MM.1S (cell line): ENCODE measurements around the gene BCAR3.

ENCODE experiments used
- DNase-seq: peaks from one replicate; pipeline ENCODE4 v3.0.0-alpha.2; 2015
- H2AFZ ChIP-seq: fragments of 300-600 bp; sonication (generic); 2 replicates; pipeline ENCODE4 v1.6.0; 2016; ENCODE audit warnings: antibody characterized with exemption, low read length
- H3F3A ChIP-seq: fragments of 300-600 bp; sonication (generic); 2 replicates; pipeline ENCODE4 v1.6.1; 2016; ENCODE audit warnings: mild to moderate bottlenecking, antibody characterized with exemption, low read length, moderate library complexity, mixed read lengths; ENCODE audit not compliant: insufficient read depth
- H3K27ac ChIP-seq: fragments of 300-600 bp; sonication (generic); 2 replicates; pipeline ENCODE4 v1.5.1; 2016; ENCODE audit warnings: mild to moderate bottlenecking, low read length
- H3K27me3 ChIP-seq: fragments of 300-600 bp; sonication (generic); replicated peaks from 2 replicates; pipeline ENCODE4 v1.6.0; 2016; ENCODE audit warnings: low read length; ENCODE audit not compliant: insufficient read depth
- H3K36me3 ChIP-seq: fragments of 300-600 bp; sonication (generic); replicated peaks from 2 replicates; pipeline ENCODE4 v1.6.1; 2016; ENCODE audit warnings: mild to moderate bottlenecking, low read length, mixed read lengths; ENCODE audit not compliant: insufficient read depth
- H3K4me1 ChIP-seq: fragments of 300-600 bp; sonication (generic); 2 replicates; pipeline ENCODE4 v1.6.1; 2016; ENCODE audit warnings: low read length, mixed read lengths
- H3K4me2 ChIP-seq: fragments of 300-600 bp; sonication (generic); 2 replicates; pipeline ENCODE4 v1.6.0; 2016; ENCODE audit warnings: low read depth, low read length
- H3K4me3 ChIP-seq: fragments of 300-600 bp; sonication (generic); 2 replicates; pipeline ENCODE4 v1.5.1; 2016; ENCODE audit warnings: low read length, mixed read lengths
- H3K79me2 ChIP-seq: fragments of 300-600 bp; sonication (generic); 2 replicates; pipeline ENCODE4 v1.6.1; 2016; ENCODE audit warnings: mixed run types, low read length, mixed read lengths
- H3K9ac ChIP-seq: fragments of 300-600 bp; sonication (generic); 2 replicates; pipeline ENCODE4 v1.6.1; 2016; ENCODE audit warnings: low read length, mixed read lengths
- H3K9me2 ChIP-seq: fragments of 300-600 bp; sonication (generic); replicated peaks from 2 replicates; pipeline ENCODE4 v1.6.1; 2016; ENCODE audit warnings: mild to moderate bottlenecking, low read length, mixed read lengths; ENCODE audit not compliant: insufficient read depth
- H3K9me3 ChIP-seq: fragments of 300-600 bp; sonication (generic); replicated peaks from 2 replicates; pipeline ENCODE4 v1.6.1; 2016; ENCODE audit warnings: mild to moderate bottlenecking, low read length, mixed read lengths; ENCODE audit not compliant: insufficient read depth
- H4K20me1 ChIP-seq: fragments of 300-600 bp; sonication (generic); 2 replicates; pipeline ENCODE4 v1.6.1; 2016; ENCODE audit warnings: mild to moderate bottlenecking, low read length, moderate library complexity, mixed read lengths; ENCODE audit not compliant: insufficient read depth
- CTCF ChIP-seq: fragments of 300-600 bp; sonication (generic); IDR thresholded peaks from 2 replicates; pipeline ENCODE4 v1.5.1; 2016; ENCODE audit warnings: antibody characterized with exemption, low read length, mixed read lengths
- EZH2 ChIP-seq: fragments of 300-600 bp; sonication (generic); optimal IDR thresholded peaks from 2 replicates; pipeline ENCODE3; 2017; ENCODE audit warnings: low read depth, mild to moderate bottlenecking, antibody characterized with exemption, low read length, mixed read lengths
- EZH2phosphoT487 ChIP-seq: fragments of 300-600 bp; sonication (generic); IDR thresholded peaks from 2 replicates; pipeline ENCODE4 v1.6.1; 2018; ENCODE audit warnings: antibody characterized with exemption, low read length

Gene BCAR3

DNA sequence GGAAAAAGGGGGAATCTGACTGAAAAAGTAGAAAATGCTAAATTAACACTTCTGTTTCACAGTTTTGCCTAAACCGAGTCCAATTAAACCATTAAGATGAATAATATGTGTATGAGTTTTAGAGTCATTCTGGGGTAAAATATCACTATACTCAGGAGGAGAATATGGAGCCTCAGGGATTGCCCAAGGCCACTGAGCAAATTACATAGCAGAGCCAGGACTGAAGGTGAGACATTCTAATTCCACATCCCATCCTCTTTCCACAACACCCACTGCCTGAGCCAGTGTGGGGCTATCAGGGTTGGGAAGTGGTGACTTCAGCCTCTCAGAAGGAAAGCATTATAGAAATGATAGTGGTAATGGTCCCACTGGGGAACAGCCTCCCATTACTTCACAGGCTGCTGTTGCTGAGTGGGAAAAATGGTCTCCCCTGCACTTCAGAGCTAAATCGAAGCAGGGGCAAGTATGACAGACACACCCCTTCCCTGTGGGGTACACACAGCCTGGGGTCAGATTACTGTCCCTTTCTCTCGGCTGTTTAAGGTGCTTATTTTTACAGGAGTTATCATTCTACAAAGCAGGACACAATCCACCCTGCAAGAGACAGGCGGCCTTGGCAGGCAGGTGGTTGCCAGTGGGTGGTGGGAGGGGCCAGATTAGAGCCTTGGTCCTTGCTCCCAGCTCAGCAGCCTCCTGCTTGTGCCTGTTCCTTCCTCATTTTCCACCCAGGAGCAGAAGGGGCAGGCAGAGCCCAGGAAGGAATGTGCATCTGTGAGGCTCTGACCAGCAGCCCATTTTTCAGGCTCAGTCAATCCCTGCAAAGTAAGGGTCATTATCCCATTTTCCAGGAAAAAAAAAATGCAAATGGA lies 9.5 kb upstream of the BCAR3 start:
- no peak for DNase-seq
- no peak overlapping the region for H3K4me2 ChIP-seq
- H3K9me3 ChIP-seq: no peaks in the 10 kb centered on the region
- no peaks in the 10 kb centered on the region for H3K36me3 ChIP-seq
- H3K27me3 ChIP-seq: no peaks in the 10 kb centered on the region
- no peak overlapping the region for H3K27ac ChIP-seq
- H4K20me1 ChIP-seq: no peaks in the 10 kb centered on the region
- TF ChIP-seq CTCF (no peak), EZH2 (no peak), EZH2phosphoT487 (no peak)
- H3K4me1 ChIP-seq: no peaks in the 10 kb centered on the region
- no peak overlapping the region for H2AFZ ChIP-seq
- H3K79me2 ChIP-seq: no peaks in the 10 kb centered on the region
- H3F3A ChIP-seq: no peaks in the 10 kb centered on the region
- no peak overlapping the region for H3K9ac ChIP-seq
- no peaks in the 10 kb centered on the region for H3K9me2 ChIP-seq
- no peak overlapping the region for H3K4me3 ChIP-seq

GRCh38 chr1:93690341-93690740 lies 8.7 kb upstream of the BCAR3 start:
- Histone ChIP-seq H3K36me3 (no peaks in the 10 kb centered on the region), H3K27ac (no peak overlapping the region), H4K20me1 (no peaks in the 10 kb centered on the region), H3K4me2 (no peak overlapping the region), H3K4me1 (no peaks in the 10 kb centered on the region), H3K9me3 (no peaks in the 10 kb centered on the region), H3K9ac (no peak overlapping the region), H3F3A (no peaks in the 10 kb centered on the region), H3K4me3 (no peak overlapping the region), H3K79me2 (no peaks in the 10 kb centered on the region), H2AFZ (no peak overlapping the region), H3K9me2 (no peaks in the 10 kb centered on the region), H3K27me3 (no peaks in the 10 kb centered on the region)
- no peak for TF ChIP-seq EZH2phosphoT487
- TF ChIP-seq CTCF: no peak
- TF ChIP-seq EZH2: no peak
- DNase-seq: no peak

DNA sequence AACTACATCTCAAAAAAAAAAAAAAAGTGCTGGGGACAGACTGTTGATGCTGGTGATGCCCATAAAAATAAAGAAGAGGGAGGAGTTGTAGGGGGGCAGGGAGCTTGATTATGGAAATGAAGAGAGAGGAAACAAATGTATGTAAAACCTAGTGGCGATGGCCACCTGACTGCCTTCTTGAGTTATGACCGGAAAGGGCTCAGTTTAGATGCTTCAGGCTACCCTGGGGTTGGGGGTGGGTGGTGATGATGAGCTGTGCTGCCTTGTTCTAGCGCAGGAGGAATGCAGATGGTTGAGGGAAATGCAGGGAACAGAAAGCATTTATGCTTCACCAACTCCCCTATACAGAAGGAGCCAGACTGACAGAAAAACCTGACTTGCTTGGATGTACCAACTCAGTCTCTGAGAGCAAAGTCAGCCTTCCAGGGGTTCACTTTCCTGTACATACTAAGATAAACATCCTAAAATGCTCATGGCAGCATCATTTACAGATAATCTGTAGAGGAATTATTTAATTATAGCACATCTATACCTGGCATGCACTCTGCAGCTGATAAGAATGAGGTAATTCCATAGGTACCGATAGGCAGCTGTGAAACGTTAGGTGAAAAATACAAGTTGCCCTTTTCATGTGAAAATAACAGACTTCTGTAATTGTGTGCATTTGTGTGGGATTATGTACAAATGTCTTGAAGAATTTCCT lies 8.0 kb upstream of the BCAR3 start:
- Histone ChIP-seq H3K4me1 (no peaks in the 10 kb centered on the region), H3K4me2 (no peak overlapping the region), H3K79me2 (no peaks in the 10 kb centered on the region), H3K9me3 (no peaks in the 10 kb centered on the region), H3K9me2 (no peaks in the 10 kb centered on the region), H4K20me1 (no peaks in the 10 kb centered on the region), H3K9ac (no peak overlapping the region), H3F3A (no peaks in the 10 kb centered on the region), H3K27me3 (no peaks in the 10 kb centered on the region), H3K4me3 (no peak overlapping the region), H2AFZ (no peak overlapping the region), H3K27ac (no peak overlapping the region), H3K36me3 (no peaks in the 10 kb centered on the region)
- TF ChIP-seq EZH2phosphoT487: no peak
- no peak for TF ChIP-seq EZH2
- no peak for TF ChIP-seq CTCF
- DNase-seq: no peak
